GM12873 (cell line): ENCODE results near the gene SH2D4B.

Experiments used
- CTCF ChIP-seq: IDR thresholded peaks from 2 replicates; pipeline ENCODE4 v1.5.1; 2012; ENCODE audit warnings: low read depth, mild to moderate bottlenecking, moderate library complexity, low read length, control low read depth; ENCODE audit not compliant: insufficient read depth; ENCODE audit errors: missing control alignments

Gene SH2D4B

GRCh38 chr10:80529604-80530003, 8.1 kb upstream of the SH2D4B start:
- no peak for TF ChIP-seq CTCF

GRCh38 chr10:80530251-80530650, 7.5 kb upstream of the SH2D4B start:
- TF ChIP-seq CTCF = peak; percentile 38

DNA sequence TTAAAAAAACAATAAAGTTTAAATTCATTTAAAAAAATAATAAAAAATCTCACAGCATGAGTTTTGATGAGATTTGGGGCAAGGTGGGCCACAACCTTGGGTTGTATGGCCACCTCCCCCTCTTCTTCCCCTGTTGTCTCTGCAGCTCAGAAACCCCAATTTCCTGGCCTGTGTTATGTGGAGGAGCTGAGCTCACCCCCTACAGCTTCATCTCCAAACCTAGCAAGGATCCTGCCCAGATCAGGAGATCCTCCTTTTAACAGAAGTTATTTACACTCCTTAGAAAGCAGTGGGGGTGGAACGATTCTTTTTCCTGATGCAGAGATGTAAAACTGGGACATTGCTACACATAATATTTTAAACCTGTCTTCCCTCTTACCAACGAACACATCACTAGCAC, 6.9 kb upstream of the SH2D4B start:
- no peak for TF ChIP-seq CTCF

GRCh38 chr10:80532571-80532970, 5.1 kb upstream of the SH2D4B start:
- no peak for TF ChIP-seq CTCF

GRCh38 chr10:80535671-80536360, 1.9 kb upstream of the SH2D4B start:
- TF ChIP-seq CTCF = peak; percentile 80

GRCh38 chr10:80536361-80536835, 1.3 kb upstream of the SH2D4B start:
- no peak for TF ChIP-seq CTCF

DNA sequence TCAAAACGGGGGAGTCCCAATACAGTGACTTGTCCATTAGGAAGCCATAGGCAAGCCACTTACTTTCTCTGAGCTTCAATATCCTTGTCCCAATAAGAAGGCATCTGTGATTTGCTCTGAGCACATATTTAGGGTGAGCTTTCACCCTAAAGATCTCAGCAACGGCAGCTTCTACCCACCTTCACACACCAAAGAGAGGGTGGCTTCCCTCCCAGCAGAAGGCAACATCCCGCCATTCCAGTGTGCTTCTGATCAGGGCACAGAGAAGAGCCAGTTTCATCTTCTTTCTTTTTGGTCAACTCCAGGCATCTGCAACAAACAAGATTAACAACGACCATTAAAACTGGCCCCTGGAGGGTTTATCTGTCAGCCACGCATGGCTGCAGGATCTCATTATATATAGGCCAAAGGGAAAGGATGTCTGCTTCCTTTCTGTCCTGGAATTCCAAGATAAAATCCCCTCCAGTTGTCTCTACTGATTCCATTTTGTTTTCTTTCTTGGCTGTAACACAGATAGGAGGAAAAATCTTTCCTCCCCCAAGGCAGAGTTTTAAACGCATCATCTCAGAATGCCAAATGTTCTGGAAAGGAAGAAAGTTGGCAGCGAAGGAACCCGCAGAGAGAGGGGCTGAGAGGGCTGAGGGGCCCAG, 491 bp upstream of the SH2D4B start:
- no peak for TF ChIP-seq CTCF
